GM12878 (cell line): ENCODE measurements around the gene PODXL2. TPM values are rescaled to one million over a fixed set of nuclear protein-coding genes. Genes with fewer than 3 reads are reported as not detected.

Experiments used
- CEBPB ChIP-seq, 2 experiments: fragments of 150-350 bp in 1 of 2; IDR thresholded peaks; 2 replicates each; pipeline ENCODE4 v1.6.1; 2012 to 2014; ENCODE audit warnings: low read depth in 2 of 2, low read length in 2 of 2, borderline replicate concordance in 1 of 2, inconsistent platforms in 1 of 2
- CTCF ChIP-seq, 3 experiments: IDR thresholded peaks in 2 of 3; conservative IDR thresholded peaks in 1 of 3; 2 replicates each; pipeline ENCODE4 v1.5.1; 2011; ENCODE audit warnings: low read depth in 3 of 3, low read length in 3 of 3, mild to moderate bottlenecking in 3 of 3, control low read depth in 2 of 3, moderate library complexity in 2 of 3, inconsistent platforms in 1 of 3, mixed read lengths in 1 of 3; ENCODE audit not compliant: control insufficient read depth in 2 of 3, insufficient read depth in 1 of 3; ENCODE audit errors: extremely low read depth in 1 of 3
- DPF2 ChIP-seq: fragments of 450-650 bp; IDR thresholded peaks from 2 replicates; pipeline ENCODE4 v1.6.1; 2017; ENCODE audit warnings: mild to moderate bottlenecking
- IRF4 ChIP-seq: IDR thresholded peaks from 2 replicates; pipeline ENCODE4 v1.6.1; 2011; ENCODE audit warnings: low read depth, low read length
- LARP7 ChIP-seq: fragments of 450-650 bp; IDR thresholded peaks from 2 replicates; pipeline ENCODE4 v1.6.1; 2017; ENCODE audit warnings: mild to moderate bottlenecking
- RCOR1 ChIP-seq: conservative IDR thresholded peaks from 2 replicates; pipeline ENCODE4 v1.6.1; 2012; ENCODE audit warnings: low read depth, low read length, improper control_type of control experiment
- SKIL ChIP-seq: fragments of 450-650 bp; IDR thresholded peaks from 2 replicates; pipeline ENCODE4 v1.6.1; 2017; ENCODE audit warnings: mild to moderate bottlenecking, low read depth, inconsistent platforms; ENCODE audit not compliant: poor library complexity, severe bottlenecking
- SPI1 ChIP-seq: IDR thresholded peaks from 2 replicates; pipeline ENCODE4 v1.6.1; 2011; ENCODE audit warnings: low read depth, mild to moderate bottlenecking, low read length, moderate library complexity, borderline replicate concordance; ENCODE audit not compliant: insufficient read depth
- SRF ChIP-seq, 2 experiments: IDR thresholded peaks; 2 replicates each; pipeline ENCODE4 v1.6.1; 2011; ENCODE audit warnings: low read depth in 2 of 2, low read length in 2 of 2, mild to moderate bottlenecking in 1 of 2, moderate library complexity in 1 of 2
- ZNF592 ChIP-seq: fragments of 450-650 bp; IDR thresholded peaks from 2 replicates; pipeline ENCODE4 v1.6.1; 2017; ENCODE audit warnings: mild to moderate bottlenecking, moderate library complexity
- polyA plus RNA-seq, 11 experiments: library from polyadenylated mRNA; depleted of rRNA in 4 of 11; unstranded in 6 of 11; stranded (reverse) in 5 of 11; fragments of >200 nt; fragmentation: Nextera tagmentation in 4 of 11; fragmentation: Illumina TruSeq in 1 of 11; extraction: Ambion mirVana in 4 of 11; extraction: Trizol in 1 of 11; gene quantifications; 1 replicate in 1 of 11; 2 replicates in 10 of 11; pipeline versions ENCODE4 v1.2.1 to v1.2.3, GENCODE V29; 2011 to 2016; ENCODE audit warnings: inconsistent platforms in 2 of 11, missing spikeins in 2 of 11, low read depth in 1 of 11
- total RNA-seq, 4 experiments: library from RNA; depleted of rRNA in 3 of 4; stranded (reverse); fragments of >200 nt in 3 of 4; fragmentation: Illumina TruSeq in 1 of 4; extraction: Trizol in 1 of 4; gene quantifications; 2 replicates each; pipeline versions ENCODE4 v1.2.1 to v1.2.3, GENCODE V29; 2013 to 2021

The PODXL2 gene
- total and polyA plus RNA-seq, 10 of the 15 experiments (the other 5 are each of a cell fraction or from before 2014, with no cell fraction given) = 0.03 to 24.4 (median 13.6) TPM; not detected in 2

- TF ChIP-seq ZNF592 = no peak
- no peak for TF ChIP-seq DPF2
- no peak for TF ChIP-seq RCOR1
- no peak for TF ChIP-seq IRF4
- no peak for TF ChIP-seq LARP7
- no peak for TF ChIP-seq SRF (IDR thresholded peaks at IDR 0.05; ENCODE audit: low read depth in 2 of 2, low read length in 2 of 2)
- no peak for TF ChIP-seq SKIL
- no peak for TF ChIP-seq CEBPB (IDR thresholded peaks at IDR 0.05; ENCODE audit: borderline replicate concordance in 1 of 2, low read depth in 2 of 2, low read length in 2 of 2)
- no peak for TF ChIP-seq CTCF (IDR thresholded peaks at IDR 0.05 in 2 of 3, conservative IDR thresholded peaks at IDR 0.05 in 1 of 3; ENCODE audit: control insufficient read depth in 2 of 3, extremely low read depth in 1 of 3, insufficient read depth in 1 of 3, low read depth in 3 of 3, low read length in 3 of 3)
- no peak for TF ChIP-seq SPI1
Observed at GRCh38 chr3:127706312-127706711, 77.3 kb downstream of the PODXL2 start (continued).
